A549 (cell line): ENCODE results near the gene FAM177B. TPM values are rescaled to one million over a fixed set of nuclear protein-coding genes. Genes with fewer than 3 reads are reported as not detected.
"Not testable (repeated sequence)": the region's sequence is repeated elsewhere in the genome, so short reads cannot be mapped to it uniquely, and the experiment has no call there.

Source experiments
- ATAC-seq, 2 experiments: fragments of 200-7000 bp in 1 of 2; fragments of >200 bp in 1 of 2; cut with Nextera tagmentation in 1 of 2; cut with Tn5 transposase in 1 of 2; 3 replicates each; pipeline versions ENCODE4 v1.8.0 to v1.9.1; 2018 to 2020; ENCODE audit warnings: mild to moderate bottlenecking in 1 of 2, moderate library complexity in 1 of 2
- CTCF ChIA-PET: fragments of 300-600 bp; sonication (Branson Sonifier 250); formaldehyde crosslinking; extraction: SDS; loops from one replicate; lab custom pipeline; 2021; ENCODE audit warnings: antibody characterized with exemption, inconsistent platforms; lab: Yijun Ruan, JAX
- POLR2A ChIA-PET: fragments of 350-600 bp; formaldehyde crosslinking; extraction: SDS; loops from one replicate; lab custom pipeline; 2021; ENCODE audit warnings: antibody characterized with exemption, inconsistent platforms; lab: Yijun Ruan, JAX
- DNase-seq, 2 experiments: peaks; one replicate each; pipeline versions ENCODE4 v3.0.0 to v3.0.0-alpha.2; 2011 to 2016; ENCODE audit warnings: low read depth in 1 of 2, low spot score in 1 of 2
- FAIRE-seq: peaks from 2 replicates; lab custom pipeline; 2011; peaks lifted over from hg19 to GRCh38; lab: Jason Lieb, UNC
- H3K27ac ChIP-seq, 2 experiments: fragments of >200 bp; sonication (Bioruptor Twin); formaldehyde crosslinking; 3 replicates each; pipeline ENCODE4 v1.5.1; 2016 to 2017
- H3K4me1 ChIP-seq: fragments of >200 bp; sonication (Bioruptor Twin); formaldehyde crosslinking; 3 replicates; pipeline ENCODE4 v1.6.1; 2016
- H3K4me2 ChIP-seq: fragments of >200 bp; sonication (Bioruptor Twin); formaldehyde crosslinking; 3 replicates; pipeline ENCODE4 v1.6.1; 2016
- H3K4me3 ChIP-seq: fragments of >200 bp; sonication (Bioruptor Twin); formaldehyde crosslinking; 3 replicates; pipeline ENCODE4 v1.5.1; 2016
- H3K9me3 ChIP-seq: fragments of >200 bp; sonication (Bioruptor Twin); formaldehyde crosslinking; 3 replicates; pipeline ENCODE4 v1.6.1; 2016
- ATOH8 ChIP-seq: fragments of 250-450 bp; sonication (Bioruptor Pico); IDR thresholded peaks from 2 replicates; pipeline ENCODE4 v1.5.0; 2020; ENCODE audit warnings: low read depth, mild to moderate bottlenecking, moderate library complexity
- BCL3 ChIP-seq: fragments of >200 bp; sonication (Bioruptor Twin); formaldehyde crosslinking; IDR thresholded peaks from 3 replicates; pipeline ENCODE4 v1.6.1; 2016
- BHLHE40 ChIP-seq: IDR thresholded peaks from 2 replicates; pipeline ENCODE4 v1.6.1; 2012; ENCODE audit warnings: low read depth, low read length, inconsistent platforms
- CHD4 ChIP-seq: fragments of 200-600 bp; sonication (generic); IDR thresholded peaks from 2 replicates; pipeline ENCODE4 v1.6.1; 2016; ENCODE audit warnings: antibody characterized with exemption, mild to moderate bottlenecking, borderline replicate concordance
- ELK1 ChIP-seq: fragments of 150-350 bp; IDR thresholded peaks from 2 replicates; pipeline ENCODE4 v1.6.1; 2014; ENCODE audit warnings: low read depth, mild to moderate bottlenecking, low read length
- EP300 ChIP-seq, 2 experiments: fragments of >200 bp; sonication (Bioruptor Twin); formaldehyde crosslinking; IDR thresholded peaks; 2 replicates in 1 of 2; 3 replicates in 1 of 2; pipeline ENCODE4 v1.6.1; 2016 to 2017
- ESRRA ChIP-seq: fragments of 150-350 bp; IDR thresholded peaks from 2 replicates; pipeline ENCODE4 v1.6.1; 2014; ENCODE audit warnings: mild to moderate bottlenecking, low read length, borderline replicate concordance
- FOSB ChIP-seq: fragments of 250-450 bp; sonication (Bioruptor Pico); IDR thresholded peaks from 2 replicates; pipeline ENCODE4 v1.5.0; 2020; ENCODE audit warnings: mild to moderate bottlenecking, moderate library complexity
- GATA3 ChIP-seq: IDR thresholded peaks from 2 replicates; pipeline ENCODE4 v1.6.1; 2012; ENCODE audit warnings: borderline replicate concordance
- HDAC2 ChIP-seq: fragments of 200-600 bp; sonication (generic); IDR thresholded peaks from 2 replicates; pipeline ENCODE4 v1.6.1; 2016
- HEYL ChIP-seq: fragments of 250-450 bp; sonication (Bioruptor Pico); IDR thresholded peaks from 2 replicates; pipeline ENCODE4 v1.8.0; 2021; ENCODE audit warnings: mild to moderate bottlenecking, moderate library complexity
- HOXA7 ChIP-seq: fragments of 250-450 bp; sonication (Bioruptor Pico); IDR thresholded peaks from 2 replicates; pipeline ENCODE4 v1.5.0; 2020; ENCODE audit warnings: mild to moderate bottlenecking, moderate library complexity
- HOXB13 ChIP-seq: fragments of 250-450 bp; sonication (Bioruptor Pico); IDR thresholded peaks from 2 replicates; pipeline ENCODE4 v1.5.0; 2020; ENCODE audit warnings: low read depth, mild to moderate bottlenecking, moderate library complexity
- HOXB5 ChIP-seq: fragments of 250-450 bp; sonication (Bioruptor Pico); IDR thresholded peaks from 2 replicates; pipeline ENCODE4 v1.5.0; 2020; ENCODE audit warnings: mild to moderate bottlenecking, moderate library complexity
- JUNB ChIP-seq: fragments of >200 bp; sonication (Bioruptor Twin); formaldehyde crosslinking; IDR thresholded peaks from 2 replicates; pipeline ENCODE4 v1.6.1; 2016
- NPAS2 ChIP-seq: fragments of 250-450 bp; sonication (Bioruptor Pico); IDR thresholded peaks from 2 replicates; pipeline ENCODE4 v1.8.0; 2022; ENCODE audit warnings: mild to moderate bottlenecking, moderate library complexity, borderline replicate concordance
- POLR2AphosphoS2 ChIP-seq: conservative IDR thresholded peaks from 2 replicates; pipeline ENCODE4 v1.6.1; 2012; ENCODE audit warnings: low read length, improper control_type of control experiment, inconsistent platforms
- RAD21 ChIP-seq, 2 experiments: fragments of >200 bp in 1 of 2; sonication (Bioruptor Twin) in 1 of 2; formaldehyde crosslinking in 1 of 2; IDR thresholded peaks in 1 of 2; conservative IDR thresholded peaks in 1 of 2; 2 replicates in 1 of 2; 3 replicates in 1 of 2; pipeline ENCODE4 v1.6.1; 2012 to 2018; ENCODE audit warnings: inconsistent platforms in 1 of 2
- RARB ChIP-seq: fragments of 250-450 bp; sonication (Bioruptor Pico); IDR thresholded peaks from 2 replicates; pipeline ENCODE4 v1.8.0; 2021; ENCODE audit warnings: mild to moderate bottlenecking, moderate library complexity
- RCOR1 ChIP-seq: fragments of 150-350 bp; IDR thresholded peaks from 2 replicates; pipeline ENCODE4 v1.6.1; 2014; ENCODE audit warnings: antibody characterized with exemption, low read length, low read depth
- RNF2 ChIP-seq: fragments of 200-600 bp; sonication (generic); IDR thresholded peaks from 2 replicates; pipeline ENCODE4 v1.6.1; 2016; ENCODE audit warnings: low read depth, mild to moderate bottlenecking, antibody characterized with exemption, moderate library complexity, borderline replicate concordance
- SREBF2 ChIP-seq: fragments of 450-650 bp; IDR thresholded peaks from 2 replicates; pipeline ENCODE4 v1.6.1; 2014; ENCODE audit warnings: mild to moderate bottlenecking, moderate library complexity
- ZFP36 ChIP-seq: fragments of 450-650 bp; IDR thresholded peaks from 2 replicates; pipeline ENCODE4 v1.6.1; 2014; ENCODE audit warnings: borderline replicate concordance; ENCODE audit not compliant: partially characterized antibody
- ZSCAN20 ChIP-seq: fragments of 250-450 bp; sonication (Bioruptor Pico); IDR thresholded peaks from 2 replicates; pipeline ENCODE4 v1.8.0; 2022; ENCODE audit warnings: mild to moderate bottlenecking, moderate library complexity
- WGBS: methylation state at CpG from one replicate; pipeline ENCODE4 v1.1.6; 2017; ENCODE audit errors: missing lambda C conversion rate; 5-methylcytosine and 5-hydroxymethylcytosine counted together
- polyA plus RNA-seq, 4 experiments: library from polyadenylated mRNA; depleted of rRNA in 3 of 4; stranded (reverse); fragments of >200 nt; fragmentation: RNase III in 1 of 4; extraction: RNeasy Plus Mini Kit Qiagen cat#74134 plus additional on column Dnase treatment in 1 of 4; gene quantifications; 2 replicates in 3 of 4; 3 replicates in 1 of 4; pipeline ENCODE4 v1.2.3, GENCODE V29; 2011 to 2017
- TF ChIP-seq, protein P1 (sequence below): fragments of >200 bp; sonication (Bioruptor Twin); formaldehyde crosslinking; IDR thresholded peaks from 2 replicates; pipeline ENCODE4 v1.6.1; 2016
- TF ChIP-seq, protein P2 (sequence below): fragments of 450-650 bp; IDR thresholded peaks from 2 replicates; pipeline ENCODE4 v1.6.1; 2014; ENCODE audit warnings: antibody characterized with exemption
- TF ChIP-seq, protein P3 (sequence below): fragments of >200 bp; sonication (Bioruptor Twin); formaldehyde crosslinking; IDR thresholded peaks from 3 replicates; pipeline ENCODE4 v1.5.1; 2016
- TF ChIP-seq, protein P4 (sequence below): IDR thresholded peaks from 2 replicates; pipeline ENCODE4 v1.6.1; 2012

Gene FAM177B
- polyA plus RNA-seq, 2 of the 4 experiments (the other 2 are of a cell fraction), result not detected

GRCh38 chr1:222759451-222760035, 22.5 kb downstream of the FAM177B start:
- FAIRE-seq (no peak), DNase-seq (no peak), ATAC-seq (no peak)
- no peak overlapping the region for H3K4me3 ChIP-seq
- ChIA-PET CTCF (interaction anchor here (0.9 kb wide), 2 partner anchors 9 to 31 kb away, joined by 3 to 4 read pairs; no protein-coding TSS in a partner anchor), POLR2A (no interaction called here)
- H3K4me1 ChIP-seq, result peaks cover 2% of the 10 kb centered on the region; the same call in 1 of the 3 replicates
- H3K4me2 ChIP-seq, result no peak overlapping the region
- no peak overlapping the region for H3K27ac ChIP-seq
- no peaks in the 10 kb centered on the region for H3K9me3 ChIP-seq
- TF ChIP-seq CHD4, result no peak
- no peak for TF ChIP-seq RNF2
- TF ChIP-seq RCOR1, result no peak
- no peak for TF ChIP-seq HEYL (CRISPR knock-in tag)
- TF ChIP-seq BHLHE40, result no peak
- TF ChIP-seq NPAS2 (CRISPR knock-in tag), result no peak
- TF ChIP-seq RAD21 (conservative IDR thresholded peaks at IDR 0.05 in 1 of 2, IDR thresholded peaks at IDR 0.05 in 1 of 2), result no peak
- TF ChIP-seq ZSCAN20 (CRISPR knock-in tag), result no peak
- no peak for TF ChIP-seq ATOH8 (CRISPR knock-in tag)
- no peak for TF ChIP-seq ESRRA
- no peak for TF ChIP-seq HOXB5 (CRISPR knock-in tag)
- TF ChIP-seq FOSB (CRISPR knock-in tag), result no peak
- TF ChIP-seq POLR2AphosphoS2, result no peak
- no peak for TF ChIP-seq EP300 (IDR thresholded peaks at IDR 0.05)
- WGBS, result 76% methylated on average over 5 of the region's 5 CpGs

- TF ChIP-seq ELK1, result no peak
- TF ChIP-seq CHD4, result no peak
- TF ChIP-seq, protein P1, sequence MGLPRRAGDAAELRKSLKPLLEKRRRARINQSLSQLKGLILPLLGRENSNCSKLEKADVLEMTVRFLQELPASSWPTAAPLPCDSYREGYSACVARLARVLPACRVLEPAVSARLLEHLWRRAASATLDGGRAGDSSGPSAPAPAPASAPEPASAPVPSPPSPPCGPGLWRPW, result no peak
- TF ChIP-seq, protein P2, sequence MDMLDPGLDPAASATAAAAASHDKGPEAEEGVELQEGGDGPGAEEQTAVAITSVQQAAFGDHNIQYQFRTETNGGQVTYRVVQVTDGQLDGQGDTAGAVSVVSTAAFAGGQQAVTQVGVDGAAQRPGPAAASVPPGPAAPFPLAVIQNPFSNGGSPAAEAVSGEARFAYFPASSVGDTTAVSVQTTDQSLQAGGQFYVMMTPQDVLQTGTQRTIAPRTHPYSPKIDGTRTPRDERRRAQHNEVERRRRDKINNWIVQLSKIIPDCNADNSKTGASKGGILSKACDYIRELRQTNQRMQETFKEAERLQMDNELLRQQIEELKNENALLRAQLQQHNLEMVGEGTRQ, result no peak
- no peak for TF ChIP-seq HOXA7
- no peak for TF ChIP-seq RARB (CRISPR knock-in tag)
- TF ChIP-seq HOXB13 (CRISPR knock-in tag), result no peak
- TF ChIP-seq GATA3, result no peak
- TF ChIP-seq, protein P3, sequence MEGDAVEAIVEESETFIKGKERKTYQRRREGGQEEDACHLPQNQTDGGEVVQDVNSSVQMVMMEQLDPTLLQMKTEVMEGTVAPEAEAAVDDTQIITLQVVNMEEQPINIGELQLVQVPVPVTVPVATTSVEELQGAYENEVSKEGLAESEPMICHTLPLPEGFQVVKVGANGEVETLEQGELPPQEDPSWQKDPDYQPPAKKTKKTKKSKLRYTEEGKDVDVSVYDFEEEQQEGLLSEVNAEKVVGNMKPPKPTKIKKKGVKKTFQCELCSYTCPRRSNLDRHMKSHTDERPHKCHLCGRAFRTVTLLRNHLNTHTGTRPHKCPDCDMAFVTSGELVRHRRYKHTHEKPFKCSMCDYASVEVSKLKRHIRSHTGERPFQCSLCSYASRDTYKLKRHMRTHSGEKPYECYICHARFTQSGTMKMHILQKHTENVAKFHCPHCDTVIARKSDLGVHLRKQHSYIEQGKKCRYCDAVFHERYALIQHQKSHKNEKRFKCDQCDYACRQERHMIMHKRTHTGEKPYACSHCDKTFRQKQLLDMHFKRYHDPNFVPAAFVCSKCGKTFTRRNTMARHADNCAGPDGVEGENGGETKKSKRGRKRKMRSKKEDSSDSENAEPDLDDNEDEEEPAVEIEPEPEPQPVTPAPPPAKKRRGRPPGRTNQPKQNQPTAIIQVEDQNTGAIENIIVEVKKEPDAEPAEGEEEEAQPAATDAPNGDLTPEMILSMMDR, result no peak
- TF ChIP-seq NPAS2 (CRISPR knock-in tag), result no peak
- TF ChIP-seq HDAC2, result no peak
- no peak for TF ChIP-seq HOXB5 (CRISPR knock-in tag)
- TF ChIP-seq SREBF2, result no peak
- no peak for TF ChIP-seq RAD21 (conservative IDR thresholded peaks at IDR 0.05 in 1 of 2, IDR thresholded peaks at IDR 0.05 in 1 of 2)
- TF ChIP-seq, protein P4, sequence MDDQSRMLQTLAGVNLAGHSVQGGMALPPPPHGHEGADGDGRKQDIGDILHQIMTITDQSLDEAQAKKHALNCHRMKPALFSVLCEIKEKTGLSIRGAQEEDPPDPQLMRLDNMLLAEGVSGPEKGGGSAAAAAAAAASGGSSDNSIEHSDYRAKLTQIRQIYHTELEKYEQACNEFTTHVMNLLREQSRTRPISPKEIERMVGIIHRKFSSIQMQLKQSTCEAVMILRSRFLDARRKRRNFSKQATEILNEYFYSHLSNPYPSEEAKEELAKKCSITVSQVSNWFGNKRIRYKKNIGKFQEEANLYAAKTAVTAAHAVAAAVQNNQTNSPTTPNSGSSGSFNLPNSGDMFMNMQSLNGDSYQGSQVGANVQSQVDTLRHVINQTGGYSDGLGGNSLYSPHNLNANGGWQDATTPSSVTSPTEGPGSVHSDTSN, result no peak
- TF ChIP-seq ZFP36, result no peak
- TF ChIP-seq JUNB, result no peak
- no peak for TF ChIP-seq BCL3
- no peak for TF ChIP-seq POLR2AphosphoS2
- ChIA-PET POLR2A (no interaction called here), CTCF (no interaction called here)
- Histone ChIP-seq H3K9me3 (no peaks in the 10 kb centered on the region), H3K27ac (no peak overlapping the region), H3K4me1 (no peaks in the 10 kb centered on the region), H3K4me2 (no peak overlapping the region), H3K4me3 (no peak overlapping the region)
- 3% methylated on average over 1 of the region's 1 CpG for WGBS
- no peak for DNase-seq
- no peak for ATAC-seq
- FAIRE-seq, result no peak
Measured at GRCh38 chr1:222761083-222761482, 24.1 kb downstream of the FAM177B start.

- FAIRE-seq, H3K4me2 ChIP-seq, H3K4me1 ChIP-seq, POLR2A ChIA-PET, ATAC-seq, H3K4me3 ChIP-seq, H3K9me3 ChIP-seq, H3K27ac ChIP-seq, DNase-seq: not testable (repeated sequence)
- CTCF ChIA-PET, result interaction anchor here (0.9 kb wide), 1 partner anchor 27 kb away, joined by 3 read pairs; no protein-coding TSS in a partner anchor
- 23% methylated on average over 4 of the region's 4 CpGs for WGBS
Measured at GRCh38 chr1:222762178-222762577, 25.2 kb downstream of the FAM177B start.
